Kidney glomerular epithelial cell (primary cell): Measurements from ENCODE around the gene MED9.
"Not testable (repeated sequence)": the region's sequence is repeated elsewhere in the genome, so short reads cannot be mapped to it uniquely, and the experiment has no call there.

ENCODE experiments used
- DNase-seq: peaks from one replicate; lab custom pipeline; 2025; lab: John Stamatoyannopoulos, UW

The MED9 gene

DNA sequence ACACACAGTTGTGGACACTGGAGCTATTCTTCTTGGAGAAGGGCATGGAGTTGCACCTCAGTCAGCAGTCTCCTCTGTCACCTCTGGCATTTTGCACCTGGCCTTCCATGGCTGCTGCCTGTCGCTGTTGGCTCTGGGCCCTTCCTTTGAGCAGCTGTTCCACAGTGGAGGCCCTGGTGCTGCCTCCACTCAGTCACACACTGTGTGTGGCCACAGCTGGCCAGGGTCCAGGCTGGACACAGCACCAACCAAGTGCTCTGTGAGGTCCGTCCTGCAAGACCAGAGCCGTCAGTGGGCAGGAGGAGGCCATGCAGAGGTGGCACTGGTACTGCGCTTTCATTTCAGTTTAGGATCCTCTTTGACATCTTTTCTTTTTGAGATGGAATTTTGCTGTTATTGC lies 21.6 kb upstream of the MED9 start:
- DNase-seq = no peak

DNA sequence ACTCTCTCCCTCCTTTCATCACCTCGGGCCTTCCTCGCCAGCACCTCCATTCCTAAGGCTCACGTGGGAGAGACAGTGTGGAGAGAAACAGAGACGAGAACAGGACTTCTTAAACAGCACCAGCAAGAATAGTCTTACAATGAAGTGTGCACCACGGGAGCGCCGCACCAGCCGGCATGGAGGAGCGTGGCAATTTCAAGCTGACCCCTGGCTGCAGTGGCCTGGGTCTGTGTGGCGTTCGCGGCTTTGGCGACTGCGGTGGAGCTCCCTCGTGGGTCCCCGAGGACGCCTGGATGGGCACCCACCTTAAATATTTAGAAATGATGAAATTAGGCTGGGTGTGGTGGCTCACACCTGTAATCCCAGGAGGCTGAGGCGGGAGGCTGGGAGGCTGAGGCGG lies 20.5 kb upstream of the MED9 start:
- DNase-seq = no peak

DNA sequence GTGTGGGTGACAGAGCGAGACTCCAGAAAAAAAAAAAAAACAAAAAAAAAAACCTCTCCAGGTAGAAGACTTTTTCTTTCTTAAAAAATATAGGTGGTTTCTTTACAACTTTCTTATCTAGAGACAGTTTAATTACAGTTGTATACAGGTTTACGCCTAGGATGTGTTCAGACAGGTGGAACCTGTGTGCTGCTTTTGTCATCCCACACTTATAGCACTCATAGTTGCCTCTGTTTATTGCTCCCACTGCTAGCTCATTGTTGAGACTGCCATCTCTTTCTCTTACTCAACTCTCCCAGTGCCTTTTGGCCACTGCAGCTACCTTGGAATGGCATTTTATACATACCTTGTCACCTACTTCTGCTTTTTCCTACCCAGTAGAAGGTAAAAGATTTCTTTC lies 19.1 kb upstream of the MED9 start:
- DNase-seq = no peak

DNA sequence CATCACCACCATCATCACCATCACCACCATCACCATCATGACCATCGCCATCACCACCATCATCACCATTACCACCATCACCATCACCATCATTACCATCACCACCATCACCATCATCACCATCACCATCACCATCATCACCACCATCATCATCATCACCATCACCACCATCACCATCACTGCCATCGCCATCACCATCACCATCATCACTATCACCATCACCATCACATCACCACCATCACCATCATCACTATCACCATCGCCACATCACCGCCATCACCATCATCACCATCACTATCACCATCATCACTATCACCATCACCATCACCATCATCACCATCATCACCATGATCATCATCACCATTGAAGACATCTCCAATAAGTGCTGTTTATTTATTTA lies 16.8 kb upstream of the MED9 start:
- no peak for DNase-seq

DNA sequence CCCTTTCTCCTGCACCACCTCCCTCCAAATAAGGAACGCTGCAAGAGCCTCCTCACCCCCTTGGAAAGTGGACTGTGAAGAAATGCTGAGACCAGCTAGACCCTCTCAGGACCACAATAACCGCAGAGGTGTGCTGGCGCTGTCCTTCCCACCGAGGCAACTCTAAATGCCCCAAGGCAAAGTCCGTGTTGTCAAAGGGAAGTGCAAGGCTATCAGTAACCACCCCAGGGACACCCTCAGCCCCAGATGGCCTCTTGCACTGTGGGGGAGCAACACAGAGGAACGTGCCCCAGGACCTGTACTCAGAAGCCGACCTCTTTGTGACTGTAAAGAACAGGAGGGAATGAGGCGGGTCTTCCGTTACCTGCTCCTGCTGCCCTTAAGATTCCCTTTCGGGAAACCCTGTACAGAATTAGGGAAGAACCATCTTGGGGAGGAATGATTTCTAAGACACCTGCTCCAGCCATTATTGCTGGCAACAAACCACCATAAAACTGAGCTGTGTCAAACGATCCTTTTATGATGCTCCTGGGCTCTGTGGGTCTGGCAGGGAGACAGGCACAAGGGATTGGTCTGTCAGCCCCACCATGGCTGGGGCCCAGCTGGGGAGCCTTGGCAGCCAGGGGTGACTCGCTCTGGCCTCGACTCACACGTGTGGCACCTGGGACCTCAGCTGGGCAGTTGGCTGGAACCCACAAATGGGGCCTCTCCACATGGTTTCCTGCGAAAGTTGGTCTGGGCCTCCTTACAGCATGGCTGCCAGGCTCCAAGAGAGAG lies 14.6 kb upstream of the MED9 start:
- DNase-seq = no peak

DNA sequence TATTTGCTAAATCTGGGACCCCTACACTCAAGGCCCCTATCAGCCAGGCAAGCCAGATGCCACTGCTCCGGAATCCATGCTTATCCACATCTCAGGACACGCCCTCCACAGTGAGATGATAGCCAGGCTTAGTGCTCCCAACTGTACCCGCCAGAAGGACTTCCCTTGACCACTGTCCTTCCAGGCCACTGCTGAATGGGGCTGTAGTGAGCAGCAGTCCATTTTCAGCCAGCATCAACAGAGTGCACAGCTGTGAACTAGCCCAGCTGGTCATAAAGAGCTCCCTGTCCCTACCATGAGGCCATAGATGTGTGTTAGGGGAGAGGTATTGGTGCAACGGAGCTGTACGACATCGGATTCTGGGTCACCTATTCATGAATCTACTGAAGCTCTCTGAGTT lies 13.0 kb upstream of the MED9 start:
- DNase-seq = no peak

DNA sequence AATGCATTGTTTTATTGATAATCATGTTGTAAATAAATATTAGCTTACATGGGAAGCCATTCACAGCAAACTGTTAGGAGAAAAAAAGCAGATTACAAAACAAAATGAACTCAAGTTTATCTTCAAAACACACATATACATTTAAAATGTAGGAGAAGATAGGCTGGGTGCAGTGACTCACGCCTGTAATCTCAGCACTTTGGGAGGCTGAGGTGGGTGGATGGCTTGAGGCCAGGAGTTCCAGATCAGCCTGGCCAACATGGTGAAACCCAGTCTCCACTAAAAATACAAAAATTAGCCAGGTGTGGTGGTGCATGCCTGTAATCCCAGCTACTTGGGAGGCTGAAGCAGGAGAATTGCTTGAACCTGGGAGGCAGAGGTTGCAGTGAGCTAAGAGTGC lies 10.9 kb upstream of the MED9 start:
- DNase-seq = not testable (repeated sequence)

DNA sequence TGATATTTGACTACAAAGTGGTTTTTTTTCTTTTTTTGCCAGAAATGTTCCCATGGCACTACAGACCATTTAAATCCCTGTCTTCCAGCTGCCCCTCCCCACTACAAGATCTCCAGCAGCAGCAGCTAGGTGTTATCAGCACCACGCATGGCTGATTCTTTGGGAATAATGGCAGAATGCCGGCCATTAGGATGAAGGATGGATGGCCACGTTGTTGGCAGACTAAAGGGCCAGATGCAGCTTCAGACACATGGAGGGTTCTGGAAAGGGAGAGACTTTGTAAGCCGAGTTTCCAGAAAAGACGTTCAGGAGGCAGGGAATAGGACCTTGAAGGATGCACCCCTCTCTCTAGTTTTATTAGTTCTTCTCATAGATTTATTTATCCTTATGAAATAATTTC lies 10.3 kb upstream of the MED9 start:
- DNase-seq = no peak

DNA sequence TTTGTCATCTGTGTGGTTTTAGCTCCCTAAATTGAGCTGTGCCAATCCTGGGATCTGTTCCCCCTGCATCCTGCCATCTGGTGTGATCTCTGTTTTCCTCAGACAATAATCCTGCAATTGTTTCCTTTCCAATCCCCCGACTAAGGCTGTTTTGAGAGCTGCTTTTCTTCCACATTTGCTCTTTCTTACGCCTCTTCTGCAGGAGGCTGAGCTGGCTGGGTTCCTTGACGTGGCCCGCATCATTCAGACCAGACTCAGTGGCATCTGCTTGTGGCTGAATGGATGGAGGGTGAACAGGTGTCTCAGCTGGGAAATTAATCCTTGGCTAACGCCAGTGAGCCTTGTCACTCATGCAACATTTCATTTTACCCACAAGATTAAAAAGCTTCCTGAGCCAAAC lies 9.8 kb upstream of the MED9 start:
- no peak for DNase-seq

DNA sequence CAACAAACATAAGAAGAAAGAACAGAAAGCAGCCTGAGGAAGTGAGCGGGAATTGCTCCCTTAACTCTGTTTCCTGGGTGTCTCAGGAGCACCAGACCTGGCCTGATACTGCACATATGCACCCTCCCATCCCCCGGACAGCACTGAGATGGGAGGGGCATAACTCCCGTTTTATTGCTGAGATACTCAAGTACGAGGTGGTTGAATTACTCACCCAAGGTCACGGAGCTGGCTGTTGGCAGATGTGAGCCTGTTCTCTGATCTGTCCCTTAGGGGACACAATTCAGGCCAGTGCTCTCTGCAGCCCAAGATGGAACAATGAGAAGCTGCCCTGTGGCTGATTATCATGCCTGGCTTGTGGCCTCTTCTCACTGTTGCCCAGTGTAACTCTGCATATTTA lies 9.1 kb upstream of the MED9 start:
- DNase-seq = no peak

DNA sequence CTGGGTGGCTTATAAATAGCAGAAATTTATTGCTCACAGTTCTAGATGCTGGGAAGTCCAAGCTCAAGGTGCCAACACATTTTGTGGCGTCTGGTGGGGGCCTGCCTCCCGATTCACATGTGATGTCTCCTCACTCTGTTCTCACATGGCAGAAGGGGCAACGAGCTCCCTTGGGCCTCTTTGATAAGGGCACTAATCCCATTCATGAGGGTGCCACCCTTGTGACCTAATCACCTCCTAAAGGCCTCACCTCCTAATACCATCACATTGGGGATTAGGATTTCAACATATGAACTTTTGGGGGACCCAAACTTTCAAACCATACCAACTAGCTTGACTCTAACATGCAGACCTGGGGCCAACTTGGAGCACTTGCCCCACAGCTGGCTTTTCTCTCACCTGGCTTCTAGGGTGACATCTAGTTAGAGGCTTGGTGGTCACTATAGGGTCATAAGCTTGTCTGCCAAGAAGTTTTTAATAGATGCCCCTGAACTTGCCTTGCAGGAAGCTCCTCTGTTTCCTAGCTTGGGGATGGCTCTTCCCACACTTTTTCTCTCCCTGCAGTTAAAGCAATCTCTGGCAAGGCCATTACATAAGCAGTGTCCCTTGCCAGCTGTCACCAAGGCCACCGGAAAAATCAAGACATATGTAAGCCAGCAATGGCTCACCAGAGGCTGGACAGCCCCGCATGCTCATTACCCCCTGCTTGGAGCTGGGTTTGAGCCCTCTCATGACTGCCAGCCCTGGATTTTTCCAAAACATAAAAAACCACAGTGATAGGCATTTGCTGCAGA lies 8.4 kb upstream of the MED9 start:
- no peak for DNase-seq

DNA sequence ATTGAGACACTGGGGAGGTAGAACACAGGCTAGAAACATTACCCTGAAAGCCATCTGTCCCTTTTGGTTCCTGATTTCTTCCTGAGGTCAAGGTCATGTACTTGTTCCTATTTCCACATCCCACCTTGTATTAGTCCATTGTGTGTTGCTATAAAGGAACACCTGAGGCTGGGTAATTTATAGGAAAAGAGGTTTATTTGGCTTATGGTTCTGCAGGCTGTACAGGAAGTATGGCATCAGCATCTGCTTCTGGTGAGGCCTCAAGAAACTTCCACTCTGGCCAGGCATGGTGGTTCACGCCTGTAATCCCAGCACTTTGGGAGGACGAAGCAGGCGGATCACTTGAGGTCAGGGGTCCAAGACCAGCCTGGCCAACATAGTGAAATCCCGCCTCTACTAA lies 7.4 kb upstream of the MED9 start:
- no peak for DNase-seq

DNA sequence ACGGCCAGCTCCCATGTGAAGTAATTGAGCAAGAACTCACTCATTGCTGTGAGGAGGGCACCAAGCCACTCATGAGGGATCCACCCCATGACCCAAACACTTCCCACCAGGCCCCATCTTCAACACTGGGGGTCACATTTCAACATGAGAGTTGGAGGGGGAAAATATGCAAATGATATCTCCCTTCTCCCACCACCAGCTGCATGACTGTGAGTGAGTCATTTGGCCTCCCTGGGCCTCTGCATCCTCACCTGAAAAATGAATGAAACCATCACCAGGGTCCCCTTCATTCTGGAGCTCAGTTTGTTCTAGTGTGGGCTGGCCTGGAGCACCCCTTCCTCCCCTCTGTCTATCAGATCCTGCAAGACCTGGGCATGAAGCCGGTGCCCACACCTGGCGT lies 6.8 kb upstream of the MED9 start:
- no peak for DNase-seq

DNA sequence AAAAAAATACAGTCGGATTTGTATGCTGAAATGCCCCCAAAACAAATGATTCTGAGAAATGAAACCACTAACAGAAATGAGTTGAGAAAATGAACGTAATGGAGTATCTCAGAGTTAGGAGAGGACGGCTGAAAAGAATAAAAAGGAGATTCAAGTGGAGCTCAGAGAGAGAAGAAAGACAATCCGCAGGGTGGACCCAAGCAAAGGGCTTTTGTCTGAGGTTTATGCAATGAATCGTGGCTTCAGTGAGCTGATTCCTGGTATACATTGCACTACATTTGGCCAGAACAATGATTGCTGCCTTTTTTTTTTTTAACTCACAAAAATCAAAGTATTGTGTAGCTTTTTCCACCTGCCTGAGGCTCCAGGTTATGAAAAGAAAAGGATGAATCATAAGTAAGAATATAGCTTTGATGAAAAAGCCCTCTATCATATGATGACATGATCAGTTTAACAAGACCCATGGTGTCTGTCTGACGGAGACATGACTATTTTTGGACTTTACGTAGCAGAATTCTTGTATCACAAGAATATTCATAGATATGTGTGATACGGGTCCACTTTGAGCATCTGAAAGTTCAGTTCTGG lies 4.4 kb upstream of the MED9 start:
- DNase-seq = no peak

DNA sequence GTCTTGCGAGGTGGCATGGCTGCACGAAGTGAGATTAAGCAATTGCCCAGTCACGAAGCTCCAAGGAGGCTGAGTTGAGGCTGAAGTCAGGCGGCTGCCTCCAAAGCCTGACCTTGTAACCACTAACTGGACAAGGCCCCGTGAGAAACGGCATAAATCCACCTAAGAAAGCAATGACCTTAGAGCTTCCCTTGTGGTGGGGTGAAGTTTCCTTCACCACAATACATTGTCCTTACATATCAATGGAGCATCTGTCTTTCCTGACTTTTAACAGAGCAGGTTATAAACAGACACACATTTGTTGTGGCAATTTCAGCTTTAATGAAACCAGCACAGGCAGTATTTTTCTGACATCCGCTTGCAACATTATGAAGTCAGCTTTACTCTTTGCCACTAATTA lies 2.5 kb upstream of the MED9 start:
- DNase-seq = no peak

DNA sequence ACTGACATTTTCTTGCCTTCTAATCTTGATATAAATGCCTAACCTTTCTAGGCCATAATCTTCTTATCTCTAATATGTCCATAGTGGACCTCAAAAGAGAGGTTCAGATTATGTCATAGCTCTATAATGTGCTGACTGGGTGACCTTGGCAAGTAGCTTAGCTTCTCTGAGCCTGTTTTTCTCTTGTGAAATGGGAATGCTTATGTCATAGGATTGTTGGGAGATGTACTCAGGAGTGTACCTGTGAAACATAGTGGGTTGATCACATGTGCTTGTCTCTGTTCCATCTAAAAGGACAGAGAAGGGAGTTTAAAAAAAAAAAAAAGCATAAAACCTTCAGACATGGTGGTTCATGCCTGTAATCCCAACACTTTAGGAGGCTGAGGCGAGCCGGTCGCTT lies 2.4 kb downstream of the MED9 start:
- no peak for DNase-seq

DNA sequence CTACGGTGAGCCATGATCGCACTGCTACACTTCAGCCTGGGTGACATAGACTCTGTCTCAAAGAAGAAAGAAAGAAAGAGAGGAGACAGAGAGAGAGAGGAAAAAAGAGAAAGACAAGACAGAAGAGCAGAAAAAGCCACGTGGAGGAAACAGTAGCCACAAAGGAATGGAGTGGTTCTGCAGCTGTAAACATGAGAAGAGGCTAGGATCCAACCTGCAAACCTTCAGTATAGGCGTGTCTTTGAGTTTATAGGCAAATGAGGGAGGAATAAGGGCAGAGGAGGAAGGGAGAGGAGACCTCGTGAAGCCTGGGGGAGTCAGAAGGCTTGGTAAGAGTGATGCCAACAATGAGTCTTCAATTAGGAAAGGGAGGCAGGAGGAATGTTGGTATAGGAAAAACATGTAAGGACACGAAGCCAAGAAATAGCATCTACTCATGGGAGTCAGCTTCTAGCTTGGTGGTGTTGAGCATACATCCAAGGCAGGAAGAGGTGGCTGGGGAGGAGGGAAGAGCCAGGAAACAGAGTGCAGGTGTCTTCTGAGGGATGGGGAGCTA lies 3.9 kb downstream of the MED9 start:
- no peak for DNase-seq

DNA sequence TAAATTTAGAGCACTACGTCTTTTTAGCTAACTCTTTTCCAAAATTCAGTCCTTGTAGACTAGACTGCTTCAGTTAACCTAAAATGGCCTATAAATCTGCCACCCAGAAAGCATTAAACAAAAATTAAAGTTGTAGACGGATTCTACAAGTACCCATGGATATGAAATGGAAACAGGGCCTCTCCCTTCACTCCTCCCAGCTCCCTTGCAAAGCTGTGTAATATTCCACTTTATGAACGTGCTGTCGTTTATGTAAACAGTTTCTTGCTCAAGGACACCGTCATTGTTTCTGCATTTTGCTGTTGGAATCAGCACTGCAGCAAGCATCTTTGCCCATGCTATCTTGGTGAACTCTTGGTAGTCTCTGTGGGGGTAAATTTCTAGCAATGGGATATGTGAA lies 5.1 kb downstream of the MED9 start:
- DNase-seq = no peak

DNA sequence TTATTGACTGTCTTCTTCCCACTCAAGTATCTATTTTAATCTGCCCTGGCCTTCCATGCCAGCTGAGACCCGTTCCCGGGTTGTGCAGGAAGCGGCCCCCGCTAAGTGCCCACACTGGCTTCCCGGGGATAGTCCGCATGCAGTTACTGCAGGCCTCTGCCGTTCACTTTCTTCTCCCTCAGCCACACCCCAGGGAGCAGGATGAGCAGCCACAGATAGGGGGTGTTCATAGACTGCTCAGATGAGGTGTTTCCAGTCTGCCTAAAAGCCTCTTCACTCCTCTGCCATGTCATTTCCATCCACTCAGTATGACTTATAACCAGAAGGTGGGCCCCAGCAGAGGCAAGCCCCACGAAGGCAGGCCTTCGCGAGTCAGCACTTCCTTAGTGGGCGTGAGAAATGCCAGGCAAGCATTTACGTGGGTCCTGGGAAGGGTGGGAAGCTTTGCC lies 7.7 kb downstream of the MED9 start:
- DNase-seq = no peak

DNA sequence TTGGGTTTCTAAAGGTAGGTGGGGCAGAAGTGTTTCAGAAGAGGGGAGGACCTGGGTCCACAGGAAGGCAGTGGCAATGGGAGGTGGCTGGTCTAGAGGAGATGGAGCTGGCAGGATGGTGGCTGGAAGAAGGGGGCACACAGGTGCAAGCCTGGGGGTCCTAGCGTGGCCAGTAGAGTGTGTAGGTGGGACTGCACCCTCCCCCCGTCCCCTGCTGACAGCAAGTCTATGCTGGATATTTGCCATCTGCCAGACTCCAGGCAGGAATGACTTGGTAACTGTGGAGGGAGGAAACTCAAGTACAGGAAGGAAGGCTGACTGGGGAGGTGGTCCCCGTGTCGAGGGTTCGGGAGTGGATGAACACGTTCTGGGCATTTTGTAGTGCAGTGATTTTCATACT lies 8.6 kb downstream of the MED9 start:
- DNase-seq = no peak

DNA sequence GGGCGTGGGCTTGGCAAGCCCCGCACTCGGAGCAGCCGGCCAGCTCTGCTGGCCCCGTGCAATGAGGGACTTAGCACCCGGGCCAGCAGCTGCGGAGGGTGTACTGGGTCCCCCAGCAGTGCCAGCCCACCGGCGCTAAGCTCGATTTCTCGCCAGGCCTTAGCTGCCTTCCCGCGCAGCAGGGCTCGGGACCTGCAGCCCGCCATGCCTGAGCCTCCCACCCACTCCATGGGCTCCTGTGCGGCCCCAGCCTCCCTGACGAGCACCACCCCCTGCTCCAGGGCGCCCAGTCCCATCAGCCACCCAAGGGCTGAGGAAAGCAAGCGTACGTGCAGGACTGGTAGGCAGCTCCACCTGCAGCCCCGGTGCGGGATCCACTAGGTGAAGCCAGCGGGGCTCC lies 9.6 kb downstream of the MED9 start:
- not testable (repeated sequence) for DNase-seq

DNA sequence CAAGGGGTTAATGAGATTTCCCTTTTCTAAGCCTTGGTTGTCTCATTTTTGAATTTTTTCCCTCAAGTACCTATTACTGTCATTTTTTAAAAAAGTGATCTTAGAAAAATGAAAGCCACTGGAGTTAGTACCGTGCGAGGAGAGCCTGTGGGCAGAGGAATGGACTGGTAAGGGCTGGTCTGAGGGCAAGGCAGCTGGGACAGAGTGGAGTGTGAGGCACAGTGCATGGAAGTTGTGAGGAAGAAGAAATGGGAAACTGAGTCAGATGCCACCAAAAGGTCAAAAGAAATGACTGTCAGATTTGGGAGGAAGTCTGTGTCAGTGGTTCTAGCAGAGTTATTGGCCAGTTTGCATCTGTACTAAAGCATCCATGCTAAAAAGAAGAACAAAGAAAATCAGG lies 11.2 kb downstream of the MED9 start:
- no peak for DNase-seq

DNA sequence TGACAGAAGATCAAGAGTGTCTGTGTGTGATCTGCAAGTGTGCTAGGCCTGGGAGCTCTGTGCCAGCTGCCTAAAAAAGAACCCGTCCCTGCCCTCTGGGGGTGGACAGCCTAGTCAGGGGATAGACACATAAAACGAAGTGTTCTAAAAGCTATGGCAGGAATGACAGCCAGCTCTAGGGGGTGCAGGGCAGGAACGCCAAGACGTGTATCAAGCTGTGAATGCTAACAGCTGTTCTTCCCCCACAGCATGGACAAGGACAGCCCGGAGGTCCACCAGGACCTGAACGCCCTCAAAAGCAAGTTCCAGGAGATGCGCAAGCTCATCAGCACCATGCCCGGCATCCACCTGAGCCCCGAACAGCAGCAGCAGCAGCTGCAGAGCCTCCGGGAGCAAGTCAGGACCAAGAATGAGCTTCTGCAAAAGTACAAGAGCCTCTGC lies 14.3 kb downstream of the MED9 start:
- no peak for DNase-seq
